T-helper 9 cell (primary cell): Measurements from ENCODE around the gene SPANXC.
"Not testable (repeated sequence)": the region's sequence is repeated elsewhere in the genome, so short reads cannot be mapped to it uniquely, and the experiment has no call there.

Experiments used
- DNase-seq: peaks from one replicate; pipeline ENCODE4 v3.0.0-alpha.2; 2020
- total RNA-seq, 2 donors: gene quantifications; one replicate each; lab custom pipeline; 2026; lab: John Stamatoyannopoulos, UW

Gene SPANXC, protein sequence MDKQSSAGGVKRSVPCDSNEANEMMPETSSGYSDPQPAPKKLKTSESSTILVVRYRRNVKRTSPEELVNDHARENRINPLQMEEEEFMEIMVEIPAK
- 0 reads per million in 2 donors for total RNA-seq

DNA sequence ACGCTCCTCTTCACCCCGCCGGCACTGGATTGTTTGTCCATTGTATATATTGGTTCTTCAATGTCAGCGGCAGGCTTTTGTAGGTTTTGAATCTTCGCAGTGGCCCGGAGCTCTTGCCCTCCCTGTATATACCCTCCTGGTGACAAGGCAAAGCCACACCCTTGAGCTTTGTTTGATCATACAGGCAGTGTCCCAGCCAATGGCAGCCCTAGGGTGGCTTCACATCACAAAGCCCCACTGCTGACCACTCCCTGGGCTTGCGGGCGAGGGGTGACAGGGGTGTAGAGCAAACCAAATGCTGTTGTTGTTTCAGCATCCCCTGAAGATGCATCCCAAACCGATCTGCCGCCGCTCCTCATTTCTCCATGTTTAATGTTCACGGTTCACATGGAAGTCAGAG, at the start of gene SPANXC:
Gene SPANXC, minus strand, starts transcription at position 101 of the 400 bp plus-strand sequence. Its CDS starts 60 bp downstream, at position 41.
- DNase-seq: not testable (repeated sequence)

DNA sequence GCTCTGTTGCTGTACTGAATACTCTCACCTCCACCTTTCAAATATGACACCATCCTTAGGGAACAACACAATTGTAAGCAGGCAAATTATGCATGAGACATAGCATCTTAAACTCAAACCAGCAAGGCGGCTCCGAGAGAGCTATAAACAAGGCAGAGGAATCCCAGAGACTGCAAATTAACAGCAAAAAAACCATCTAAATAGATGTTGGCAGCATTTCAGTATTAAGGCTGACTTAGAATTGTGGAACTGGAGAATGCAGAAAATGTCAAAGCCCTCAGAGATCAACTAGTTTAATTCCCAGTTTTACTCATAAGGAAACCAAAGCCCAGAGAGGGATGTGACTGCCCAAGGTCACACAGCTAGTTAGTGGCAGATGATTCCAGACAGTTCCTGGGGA, 37.2 kb upstream of the SPANXC start:
- no peak for DNase-seq

DNA sequence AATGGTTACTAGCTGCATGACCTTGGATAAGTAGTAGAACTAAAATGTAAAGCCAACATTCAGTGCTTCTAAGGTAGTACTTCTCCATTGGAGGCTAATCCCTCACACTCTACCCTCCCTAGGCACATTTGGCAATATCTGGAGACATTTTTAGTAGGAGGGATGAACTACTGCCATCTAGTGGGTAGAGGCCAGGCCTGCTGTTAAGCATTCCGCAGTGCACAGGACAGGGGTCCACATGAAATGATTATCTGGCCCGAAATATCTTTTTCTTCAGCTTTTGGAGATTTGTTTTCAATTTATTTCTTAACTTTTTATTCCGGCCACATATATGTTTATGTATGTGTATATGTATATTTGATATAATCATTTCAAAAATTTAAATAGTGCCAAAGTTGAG, 36.0 kb upstream of the SPANXC start:
- DNase-seq: no peak

- DNase-seq: no peak
Measured at GRCh38 chrX:141258080-141258479, 15.8 kb upstream of the SPANXC start.

GRCh38 chrX:141221611-141222010, 20.7 kb downstream of the SPANXC start:
- DNase-seq: no peak

- DNase-seq: no peak
Measured at GRCh38 chrX:141220342-141221008, 21.8 kb downstream of the SPANXC start.

- no peak for DNase-seq
Measured at GRCh38 chrX:141214196-141214595, 28.1 kb downstream of the SPANXC start.

DNA sequence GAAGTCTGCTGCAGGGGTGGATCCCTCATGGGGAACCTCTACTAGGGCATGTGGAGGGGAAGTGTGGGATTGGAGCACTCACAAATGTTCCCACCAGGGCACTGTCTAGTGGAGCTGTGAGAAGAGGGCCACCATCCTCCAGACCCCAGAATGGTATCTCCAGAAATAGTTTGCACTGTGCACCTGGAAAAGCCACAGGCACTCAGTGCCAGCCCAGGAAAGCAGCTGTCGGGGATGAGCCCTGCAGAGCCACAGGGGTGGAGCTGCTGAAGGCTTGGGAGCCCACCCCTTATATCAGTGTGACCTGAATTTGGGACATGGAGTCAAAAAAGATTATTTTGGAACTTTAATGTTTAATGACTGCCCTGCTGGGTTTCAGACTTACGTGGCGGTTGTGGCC, 40.4 kb downstream of the SPANXC start:
- DNase-seq: no peak
